Activated T-helper 1 cell treated with anti-CD3 and anti-CD28 coated beads, Interleukin-12 subunit alpha, Interleukin-12 subunit beta, Interleukin-2, Interleukin-4 antibody, amounts not matched to agents 30 ng/mL and 10 ng/mL and 1 ng/mL, durations not matched to agents 14 hours and 24 hours and 36 hours (primary cell): ENCODE data around the gene CHD8. TPM values are rescaled to one million over a fixed set of nuclear protein-coding genes. Genes with fewer than 3 reads are reported as not detected.
"Not testable (repeated sequence)": the region's sequence is repeated elsewhere in the genome, so short reads cannot be mapped to it uniquely, and the experiment has no call there.

Experiments used
- DNase-seq: peaks from one replicate; pipeline ENCODE4 v3.0.0; 2021; ENCODE audit warnings: low spot score
- H3K27ac Mint-ChIP-seq: one replicate; pipeline ENCODE4 v1.8.0; 2021; ENCODE audit warnings: mild to moderate bottlenecking, mixed read lengths
- H3K27me3 Mint-ChIP-seq: one replicate; pipeline ENCODE4 v1.8.0; 2022; ENCODE audit warnings: mild to moderate bottlenecking, moderate library complexity, mixed read lengths; ENCODE audit not compliant: insufficient read depth
- H3K36me3 Mint-ChIP-seq: one replicate; pipeline ENCODE4 v1.8.0; 2021; ENCODE audit warnings: low read depth, mixed read lengths
- H3K4me1 Mint-ChIP-seq: one replicate; pipeline ENCODE4 v1.8.0; 2021; ENCODE audit warnings: low read depth, mixed read lengths
- H3K4me3 Mint-ChIP-seq: one replicate; pipeline ENCODE4 v1.8.0; 2021; ENCODE audit warnings: mild to moderate bottlenecking, moderate library complexity, mixed read lengths
- H3K9me3 Mint-ChIP-seq: one replicate; pipeline ENCODE4 v1.8.0; 2021; ENCODE audit warnings: mixed read lengths
- intact Hi-C: fragments of 100-400 bp; cut with micrococcal nuclease; formaldehyde crosslinking; loops from one replicate; pipeline ENCODE4 v1.15.1; 2024
- total RNA-seq: library from RNA; stranded (reverse); gene quantifications from 2 replicates; pipeline ENCODE4 v1.2.3, GENCODE V29; 2022

Gene CHD8
- total RNA-seq, 1 donor from 2014 or later: 126 TPM

GRCh38 chr14:21382886-21383847 lies 72.8 kb downstream of the CHD8 start:
- DNase-seq: peak; percentile 44
- Mint-ChIP-seq H3K4me3 (peak overlapping the region; percentile 96), H3K36me3 (peaks cover 28% of the 10 kb centered on the region), H3K27ac (peak overlapping the region; percentile 100), H3K27me3 (no peaks in the 10 kb centered on the region), H3K4me1 (peaks cover 40% of the 10 kb centered on the region), H3K9me3 (no peaks in the 10 kb centered on the region)
- intact Hi-C loops: loop anchor here (1.0 to 5.0 kb wide), 5 partner anchors 74 to 1214 kb away; partner anchors contain the start of gene ABHD4

GRCh38 chr14:21382095-21382494 lies 73.8 kb downstream of the CHD8 start:
- Mint-ChIP-seq H3K4me1 (peaks cover 44% of the 10 kb centered on the region), H3K27ac (peak overlapping the region; percentile 59), H3K9me3 (no peaks in the 10 kb centered on the region), H3K27me3 (no peaks in the 10 kb centered on the region), H3K36me3 (peaks cover 26% of the 10 kb centered on the region), H3K4me3 (peak overlapping the region; percentile 96)
- DNase-seq: no peak
- intact Hi-C loops: loop anchor here (5.0 kb wide), 1 partner anchor 1215 kb away; the partner anchor contains the start of gene ABHD4

GRCh38 chr14:21379338-21379737 lies 76.6 kb downstream of the CHD8 start:
- Mint-ChIP-seq H3K36me3 (peaks cover 17% of the 10 kb centered on the region), H3K9me3 (no peaks in the 10 kb centered on the region), H3K4me1 (peaks cover 43% of the 10 kb centered on the region), H3K4me3 (no peak overlapping the region), H3K27me3 (no peaks in the 10 kb centered on the region), H3K27ac (no peak overlapping the region)
- intact Hi-C loops: no loop called here
- DNase-seq: no peak

- H3K9me3 Mint-ChIP-seq: no peaks in the 10 kb centered on the region
- H3K36me3 Mint-ChIP-seq: peaks cover 29% of the 10 kb centered on the region
- no peaks in the 10 kb centered on the region for H3K27me3 Mint-ChIP-seq
- peaks cover 16% of the 10 kb centered on the region for H3K4me1 Mint-ChIP-seq
- intact Hi-C loops: no loop called here
- no peak overlapping the region for H3K4me3 Mint-ChIP-seq
- DNase-seq: no peak
- H3K27ac Mint-ChIP-seq: no peak overlapping the region
These were observed 81.9 kb downstream of the CHD8 start for GRCh38 chr14:21373980-21374379.

GRCh38 chr14:21372814-21373213 lies 83.1 kb downstream of the CHD8 start:
- H3K27me3 Mint-ChIP-seq, intact Hi-C loops, H3K9me3 Mint-ChIP-seq, DNase-seq, H3K27ac Mint-ChIP-seq, H3K4me3 Mint-ChIP-seq: not testable (repeated sequence)
- Mint-ChIP-seq H3K4me1 (peaks cover 15% of the 10 kb centered on the region), H3K36me3 (peaks cover 37% of the 10 kb centered on the region)

GRCh38 chr14:21369949-21370679 lies 85.8 kb downstream of the CHD8 start:
- Mint-ChIP-seq H3K36me3 (peaks cover 52% of the 10 kb centered on the region), H3K4me3 (no peak overlapping the region)
- intact Hi-C loops: loop anchor here (5.0 kb wide), 2 partner anchors 138 to 187 kb away; no protein-coding TSS in a partner anchor

GRCh38 chr14:21367582-21368144 lies 88.3 kb downstream of the CHD8 start:
- H3K27ac Mint-ChIP-seq: no peak overlapping the region
- intact Hi-C loops: loop anchor here (5.0 kb wide), 2 partner anchors 135 to 190 kb away; no protein-coding TSS in a partner anchor
- H3K9me3 Mint-ChIP-seq: no peaks in the 10 kb centered on the region
- peaks cover 65% of the 10 kb centered on the region for H3K36me3 Mint-ChIP-seq
- no peaks in the 10 kb centered on the region for H3K27me3 Mint-ChIP-seq
- peaks cover 10% of the 10 kb centered on the region for H3K4me1 Mint-ChIP-seq
- H3K4me3 Mint-ChIP-seq: no peak overlapping the region
- no peak for DNase-seq

More at GRCh38 chr14:21369949-21370679, 85.8 kb downstream of the CHD8 start:
- H3K27ac Mint-ChIP-seq: no peak overlapping the region
- H3K4me1 Mint-ChIP-seq: peaks cover 12% of the 10 kb centered on the region
- H3K9me3 Mint-ChIP-seq: no peaks in the 10 kb centered on the region
- no peak for DNase-seq
- no peaks in the 10 kb centered on the region for H3K27me3 Mint-ChIP-seq

- Mint-ChIP-seq H3K4me1 (no peaks in the 10 kb centered on the region), H3K27me3 (no peaks in the 10 kb centered on the region), H3K4me3 (no peak overlapping the region), H3K36me3 (peaks cover 69% of the 10 kb centered on the region), H3K9me3 (no peaks in the 10 kb centered on the region), H3K27ac (no peak overlapping the region)
- intact Hi-C loops: no loop called here
- no peak for DNase-seq
These were observed 99.4 kb downstream of the CHD8 start for GRCh38 chr14:21356511-21356910.

- Mint-ChIP-seq H3K4me1 (no peaks in the 10 kb centered on the region), H3K27me3 (no peaks in the 10 kb centered on the region), H3K9me3 (no peaks in the 10 kb centered on the region), H3K36me3 (peaks cover 54% of the 10 kb centered on the region), H3K27ac (no peak overlapping the region), H3K4me3 (no peak overlapping the region)
- no peak for DNase-seq
- intact Hi-C loops: no loop called here
These were observed 103.3 kb downstream of the CHD8 start for GRCh38 chr14:21352587-21352986.

- Mint-ChIP-seq H3K4me1 (no peaks in the 10 kb centered on the region), H3K9me3 (no peaks in the 10 kb centered on the region), H3K36me3 (peaks cover 45% of the 10 kb centered on the region), H3K4me3 (no peak overlapping the region), H3K27ac (no peak overlapping the region), H3K27me3 (no peaks in the 10 kb centered on the region)
- no peak for DNase-seq
- intact Hi-C loops: no loop called here
These were observed 105.4 kb downstream of the CHD8 start for GRCh38 chr14:21350539-21350938.

- Mint-ChIP-seq H3K4me1 (peaks cover 10% of the 10 kb centered on the region), H3K36me3 (peaks cover 16% of the 10 kb centered on the region), H3K27ac (no peak overlapping the region), H3K4me3 (no peak overlapping the region), H3K27me3 (peaks cover 3% of the 10 kb centered on the region), H3K9me3 (no peaks in the 10 kb centered on the region)
- DNase-seq: no peak
- intact Hi-C loops: no loop called here
These were observed 108.7 kb downstream of the CHD8 start for GRCh38 chr14:21347201-21347600.

GRCh38 chr14:21346532-21347135 lies 109.3 kb downstream of the CHD8 start:
- H3K4me3 Mint-ChIP-seq: no peak overlapping the region
- H3K9me3 Mint-ChIP-seq: no peaks in the 10 kb centered on the region
- peaks cover 11% of the 10 kb centered on the region for H3K36me3 Mint-ChIP-seq
- intact Hi-C loops: no loop called here
- H3K27ac Mint-ChIP-seq: no peak overlapping the region
- peaks cover 3% of the 10 kb centered on the region for H3K27me3 Mint-ChIP-seq
- H3K4me1 Mint-ChIP-seq: peaks cover 10% of the 10 kb centered on the region
- DNase-seq: no peak
